H1 (cell line): ENCODE measurements around the gene ARFRP1. TPM values are rescaled to one million over a fixed set of nuclear protein-coding genes. Genes with fewer than 3 reads are reported as not detected.

Experiments
- CTCF ChIA-PET: fragments of 300-600 bp; sonication (Branson Sonifier 250); formaldehyde crosslinking; loops from one replicate; lab custom pipeline; 2021; ENCODE audit not compliant: partially characterized antibody; lab: Charles Lee
- POLR2A ChIA-PET: fragments of 300-600 bp; sonication (Branson Sonifier 250); formaldehyde crosslinking; loops from one replicate; lab custom pipeline; 2021; ENCODE audit warnings: inconsistent platforms; ENCODE audit not compliant: partially characterized antibody; lab: Charles Lee
- DNase-seq, 2 experiments: peaks; one replicate each; pipeline versions ENCODE4 v3.0.0 to v3.0.0-alpha.2; 2010 to 2022; ENCODE audit warnings: low spot score in 2 of 2, low read depth in 1 of 2, mixed read lengths in 1 of 2
- FAIRE-seq: peaks from 2 replicates; lab custom pipeline; 2011; peaks lifted over from hg19 to GRCh38; lab: Jason Lieb, UNC
- H2AFZ ChIP-seq: 2 replicates; pipeline ENCODE4 v1.8.1; 2012; ENCODE audit warnings: low read length, inconsistent platforms
- H2AK5ac ChIP-seq: 2 replicates; pipeline ENCODE4 v1.6.1; 2013; ENCODE audit warnings: low read depth, low read length
- H2BK120ac ChIP-seq: replicated peaks from 2 replicates; pipeline ENCODE3; 2013; ENCODE audit warnings: low read depth, low read length, inconsistent platforms
- H2BK12ac ChIP-seq: 2 replicates; pipeline ENCODE4 v1.6.1; 2013; ENCODE audit warnings: low read depth, low read length
- H2BK15ac ChIP-seq: 2 replicates; pipeline ENCODE4 v1.6.1; 2013; ENCODE audit warnings: low read length
- H2BK20ac ChIP-seq: 2 replicates; pipeline ENCODE4 v1.6.1; 2013; ENCODE audit warnings: low read length
- H2BK5ac ChIP-seq: 2 replicates; pipeline ENCODE4 v1.6.1; 2013; ENCODE audit warnings: low read depth, low read length
- H3K14ac ChIP-seq: 2 replicates; pipeline ENCODE4 v1.6.1; 2013; ENCODE audit warnings: inconsistent platforms; ENCODE audit not compliant: insufficient read length
- H3K18ac ChIP-seq: 2 replicates; pipeline ENCODE4 v1.6.1; 2013; ENCODE audit warnings: low read length; ENCODE audit errors: extremely low read depth
- H3K23ac ChIP-seq: 2 replicates; pipeline ENCODE4 v1.6.1; 2013; ENCODE audit warnings: inconsistent platforms; ENCODE audit not compliant: insufficient read length
- H3K23me2 ChIP-seq: 2 replicates; pipeline ENCODE4 v1.6.1; 2013; ENCODE audit warnings: low read depth, low read length
- H3K27ac ChIP-seq: 2 replicates; pipeline ENCODE4 v1.6.1; 2011; ENCODE audit warnings: low read depth, low read length, inconsistent platforms
- H3K27me3 ChIP-seq, 4 experiments: replicated peaks in 1 of 4; 1 replicate in 1 of 4; 2 replicates in 3 of 4; pipeline versions ENCODE4 v1.6.1 to v1.8.1; 2011 to 2013; ENCODE audit warnings: low read length in 3 of 4, mild to moderate bottlenecking in 3 of 4, inconsistent platforms in 2 of 4, mixed read lengths in 2 of 4, moderate library complexity in 1 of 4; ENCODE audit not compliant: control insufficient read depth in 3 of 4, insufficient read depth in 3 of 4; ENCODE audit errors: extremely low read depth in 1 of 4
- H3K36me3 ChIP-seq, 4 experiments: 2 replicates each; pipeline versions ENCODE4 v1.6.1 to v1.8.1; 2011 to 2013; ENCODE audit warnings: mild to moderate bottlenecking in 4 of 4, low read length in 3 of 4, moderate library complexity in 2 of 4, control low read depth in 1 of 4, inconsistent platforms in 1 of 4; ENCODE audit not compliant: insufficient read depth in 4 of 4, control insufficient read depth in 2 of 4
- H3K4ac ChIP-seq: replicated peaks from 2 replicates; pipeline ENCODE3; 2013; ENCODE audit warnings: low read length, low read depth, mixed read lengths, inconsistent platforms; ENCODE audit not compliant: insufficient read length
- H3K4me1 ChIP-seq, 4 experiments: replicated peaks in 1 of 4; 1 replicate in 1 of 4; 2 replicates in 3 of 4; pipeline versions ENCODE4 v1.6.1 to v1.8.1; 2011 to 2013; ENCODE audit warnings: low read length in 3 of 4, inconsistent platforms in 2 of 4, mixed read lengths in 1 of 4; ENCODE audit not compliant: insufficient read depth in 4 of 4, control insufficient read depth in 3 of 4
- H3K4me2 ChIP-seq, 2 experiments: 2 replicates each; pipeline versions ENCODE4 v1.6.1 to v1.8.1; 2011 to 2013; ENCODE audit warnings: low read depth in 2 of 2, low read length in 2 of 2, control low read depth in 1 of 2, inconsistent platforms in 1 of 2, mild to moderate bottlenecking in 1 of 2; ENCODE audit not compliant: insufficient read depth in 1 of 2
- H3K4me3 ChIP-seq, 4 experiments: fragments of 200-600, 300-600 bp in 1 of 4; sonication (generic), shearing (Covaris generic), sonication (Bioruptor Twin) in 1 of 4; 2 replicates each; pipeline versions ENCODE4 v1.5.1 to v1.8.1; 2011 to 2016; ENCODE audit warnings: low read length in 4 of 4, low read depth in 3 of 4, control low read depth in 2 of 4, inconsistent platforms in 2 of 4, mild to moderate bottlenecking in 2 of 4, mixed read lengths in 1 of 4, moderate library complexity in 1 of 4; ENCODE audit not compliant: insufficient read depth in 2 of 4; ENCODE audit errors: extremely low read depth in 1 of 4
- H3K56ac ChIP-seq: replicated peaks from 2 replicates; pipeline ENCODE3; 2013; ENCODE audit warnings: low read depth, mild to moderate bottlenecking, mixed read lengths, low read length, inconsistent platforms; ENCODE audit not compliant: insufficient read length
- H3K79me1 ChIP-seq: 2 replicates; pipeline ENCODE4 v1.6.1; 2013; ENCODE audit warnings: low read depth, low read length, control low read depth
- H3K79me2 ChIP-seq, 2 experiments: 2 replicates each; pipeline versions ENCODE4 v1.6.1 to v1.8.1; 2012 to 2013; ENCODE audit warnings: low read length in 2 of 2, mild to moderate bottlenecking in 2 of 2, inconsistent platforms in 1 of 2; ENCODE audit not compliant: insufficient read depth in 2 of 2, control insufficient read depth in 1 of 2
- H3K9ac ChIP-seq, 4 experiments: replicated peaks in 1 of 4; 1 replicate in 1 of 4; 2 replicates in 3 of 4; pipeline versions ENCODE4 v1.6.1 to v1.8.1; 2011 to 2013; ENCODE audit warnings: low read depth in 3 of 4, low read length in 3 of 4, control low read depth in 2 of 4, mild to moderate bottlenecking in 2 of 4, moderate library complexity in 2 of 4, inconsistent platforms in 1 of 4; ENCODE audit errors: extremely low read depth in 1 of 4
- H3K9me3 ChIP-seq, 2 experiments: 2 replicates each; pipeline versions ENCODE4 v1.6.1 to v1.8.1; 2012 to 2013; ENCODE audit warnings: mild to moderate bottlenecking in 2 of 2, moderate library complexity in 2 of 2, control low read depth in 1 of 2, inconsistent platforms in 1 of 2, low read depth in 1 of 2, low read length in 1 of 2, mixed read lengths in 1 of 2; ENCODE audit not compliant: insufficient read depth in 2 of 2
- H4K20me1 ChIP-seq, 2 experiments: replicated peaks in 1 of 2; 2 replicates each; pipeline versions ENCODE3 to v1.8.1; 2011 to 2013; ENCODE audit warnings: inconsistent platforms in 2 of 2, low read length in 2 of 2, mild to moderate bottlenecking in 1 of 2; ENCODE audit not compliant: insufficient read depth in 2 of 2, control insufficient read depth in 1 of 2
- H4K5ac ChIP-seq: 2 replicates; pipeline ENCODE4 v1.6.1; 2013; ENCODE audit warnings: low read length, low read depth, mixed read lengths, inconsistent platforms; ENCODE audit not compliant: insufficient read length
- H4K8ac ChIP-seq: 2 replicates; pipeline ENCODE4 v1.8.0; 2013; ENCODE audit warnings: mild to moderate bottlenecking, moderate library complexity, low read length, inconsistent platforms; ENCODE audit not compliant: insufficient read depth; ENCODE audit errors: extremely low read depth
- H4K91ac ChIP-seq: replicated peaks from 2 replicates; pipeline ENCODE3; 2013; ENCODE audit warnings: low read length, mixed read lengths, inconsistent platforms; ENCODE audit not compliant: insufficient read length
- ATF3 ChIP-seq: IDR thresholded peaks from 2 replicates; pipeline ENCODE4 v1.6.1; 2011; ENCODE audit warnings: low read depth, mild to moderate bottlenecking, low read length; ENCODE audit not compliant: insufficient read depth
- CREB1 ChIP-seq: IDR thresholded peaks from 2 replicates; pipeline ENCODE4 v1.6.1; 2012; ENCODE audit warnings: inconsistent platforms
- EZH2 ChIP-seq: fragments of 200-600 bp; sonication (generic); IDR thresholded peaks from 2 replicates; pipeline ENCODE4 v1.7.1; 2012; ENCODE audit warnings: low read depth, mild to moderate bottlenecking, moderate library complexity, low read length, inconsistent platforms; ENCODE audit not compliant: severe bottlenecking
- NANOG ChIP-seq: IDR thresholded peaks from 2 replicates; pipeline ENCODE4 v1.6.1; 2011; ENCODE audit warnings: low read length, low read depth, mild to moderate bottlenecking, inconsistent platforms; ENCODE audit not compliant: insufficient read depth, poor library complexity, severe bottlenecking
- POLR2A ChIP-seq, 2 experiments: IDR thresholded peaks; 1 replicate in 1 of 2; 2 replicates in 1 of 2; pipeline ENCODE4 v1.6.1; 2011; ENCODE audit warnings: low read depth in 2 of 2, low read length in 2 of 2, mild to moderate bottlenecking in 2 of 2; ENCODE audit errors: control extremely low read depth in 1 of 2
- RNF2 ChIP-seq: fragments of 200-900, 300-1000 bp; sonication (generic); IDR thresholded peaks from 2 replicates; pipeline ENCODE4 v1.7.1; 2016; ENCODE audit warnings: borderline replicate concordance, low read depth, mild to moderate bottlenecking, antibody characterized with exemption, low read length; ENCODE audit not compliant: poor library complexity, severe bottlenecking; ENCODE audit errors: missing control alignments
- SAP30 ChIP-seq: fragments of 300-600 bp; sonication (generic); IDR thresholded peaks from 2 replicates; pipeline ENCODE4 v1.7.1; 2012; ENCODE audit warnings: low read length, moderate library complexity, mild to moderate bottlenecking, inconsistent platforms; ENCODE audit not compliant: insufficient read depth, insufficient replicate concordance
- SIRT6 ChIP-seq: IDR thresholded peaks from one replicate; pipeline ENCODE4 v1.7.1; 2012; ENCODE audit warnings: low read length, inconsistent platforms
- SIX5 ChIP-seq: IDR thresholded peaks from 2 replicates; pipeline ENCODE4 v1.6.1; 2011; ENCODE audit warnings: mild to moderate bottlenecking, low read depth, low read length
- SRF ChIP-seq: IDR thresholded peaks from 2 replicates; pipeline ENCODE4 v1.6.1; 2011; ENCODE audit warnings: mild to moderate bottlenecking, low read depth, low read length, moderate library complexity
- TAF1 ChIP-seq: IDR thresholded peaks from 2 replicates; pipeline ENCODE4 v1.6.1; 2011; ENCODE audit warnings: mild to moderate bottlenecking, low read depth, low read length
- TBP ChIP-seq: IDR thresholded peaks from 2 replicates; pipeline ENCODE4 v1.6.1; 2011; ENCODE audit warnings: low read depth, low read length, improper control_type of control experiment
- TEAD4 ChIP-seq: IDR thresholded peaks from 2 replicates; pipeline ENCODE4 v1.6.1; 2012; ENCODE audit warnings: low read depth, low read length, inconsistent platforms, mixed read lengths
- YY1 ChIP-seq: IDR thresholded peaks from 2 replicates; pipeline ENCODE4 v1.6.1; 2011; ENCODE audit warnings: low read depth, mild to moderate bottlenecking, low read length
- WGBS, 2 experiments: shearing (Covaris generic) in 1 of 2; methylation state at CpG; one replicate each; pipeline versions ENCODE4 v1.1.6 to v1.1.7; 2013 to 2015; ENCODE audit warnings: low lambda C conversion rate in 2 of 2, mixed read lengths in 2 of 2, inconsistent platforms in 1 of 2, low coverage in 1 of 2, missing lambda C conversion rate in 1 of 2; ENCODE audit not compliant: insufficient replicate concordance in 2 of 2, insufficient coverage in 1 of 2, insufficient read length in 1 of 2; ENCODE audit errors: extremely low coverage in 1 of 2, missing lambda C conversion rate in 1 of 2; 5-methylcytosine and 5-hydroxymethylcytosine counted together
- polyA plus RNA-seq, 7 experiments: library from polyadenylated mRNA; depleted of rRNA in 3 of 7; stranded (reverse) in 5 of 7; unstranded in 2 of 7; fragments of >200 nt in 5 of 7; fragments of 200-250 nt in 2 of 7; gene quantifications; 1 replicate in 5 of 7; 2 replicates in 1 of 7; 4 replicates in 1 of 7; pipeline versions ENCODE4 v1.2.1 to v1.2.3, GENCODE V29; 2011 to 2013; ENCODE audit warnings: missing spikeins in 2 of 7, mixed read lengths in 2 of 7
- total RNA-seq: library from RNA; stranded (reverse); fragmentation: NEBNext Ultra II Directional; extraction: Animal tissue kit (Norgen Biotek cat#: 25700); gene quantifications from 2 replicates; pipeline ENCODE4 v1.2.1, GENCODE V29; 2021

The ARFRP1 gene
- total and polyA plus RNA-seq, 2 of the 8 experiments (the other 6 are each of a cell fraction or from before 2014, with no cell fraction given) = 12.9 to 22.9 TPM

- Histone ChIP-seq H3K14ac (no peak overlapping the region), H3K27ac (no peak overlapping the region), H3K18ac (no peak overlapping the region), H4K20me1 (peaks cover 5 to 7% of the 10 kb centered on the region in 2 experiments), H2BK5ac (no peak overlapping the region), H3K4me2 (no peak overlapping the region), H3K4me1 (peaks cover 0 to 23% (median 16%) of the 10 kb centered on the region in 4 experiments; a peak in 6 of 7 replicates), H3K23ac (no peak overlapping the region), H2AK5ac (peak overlapping the region; percentile 57; the same call in 1 of the 2 replicates), H4K5ac (no peak overlapping the region), H2BK120ac (no peak overlapping the region), H4K91ac (no peak overlapping the region), H2BK15ac (no peak overlapping the region; the same call in 1 of the 2 replicates), H2BK12ac (peak overlapping the region; percentile 39; the same call in 1 of the 2 replicates), H3K79me2 (peaks cover 0 to 9% of the 10 kb centered on the region in 2 experiments; a peak in 1 of 4 replicates), H3K79me1 (no peaks in the 10 kb centered on the region; the same call in 1 of the 2 replicates), H3K23me2 (peaks cover 22% of the 10 kb centered on the region), H3K36me3 (no peaks in the 10 kb centered on the region; a peak in 1 of 8 replicates), H3K4me3 (no peak overlapping the region), H3K4ac (no peak overlapping the region), H3K9ac (no peak overlapping the region), H2AFZ (no peak overlapping the region), H3K27me3 (peaks cover 0 to 2% (median 0%) of the 10 kb centered on the region in 4 experiments; a peak in 2 of 7 replicates), H3K9me3 (no peaks in the 10 kb centered on the region), H4K8ac (no peak overlapping the region), H2BK20ac (no peak overlapping the region), H3K56ac (no peak overlapping the region)
- FAIRE-seq (no peak), DNase-seq (no peak)
- 87% methylated on average over 3 of the region's 3 CpGs; no CpG with 5 or more reads in 1 of the 2 experiments for WGBS, 2 experiments
- ChIA-PET POLR2A (interaction anchor here (1.2 kb wide), 1 partner anchor 87 kb away, joined by 3 read pairs; no protein-coding TSS in a partner anchor), CTCF (no interaction called here)
- no peak for TF ChIP-seq RNF2
- no peak for TF ChIP-seq TAF1
- TF ChIP-seq ATF3 = no peak
- no peak for TF ChIP-seq YY1
- no peak for TF ChIP-seq NANOG
- TF ChIP-seq SRF = no peak
- no peak for TF ChIP-seq TEAD4
- no peak for TF ChIP-seq EZH2
- no peak for TF ChIP-seq POLR2A (IDR thresholded peaks at IDR 0.05; ENCODE audit: control extremely low read depth in 1 of 2, low read depth in 2 of 2, low read length in 2 of 2)
- no peak for TF ChIP-seq SAP30
- TF ChIP-seq CREB1 = no peak
- TF ChIP-seq TBP = no peak
- no peak for TF ChIP-seq SIX5
- TF ChIP-seq SIRT6 = no peak
Observed at GRCh38 chr20:63656451-63656850, 51.3 kb downstream of the ARFRP1 start.
